DMS 273 (cell line): ENCODE measurements around the gene SLC30A2.

Experiments
- DNase-seq: peaks from one replicate; lab custom pipeline; 2025; ENCODE audit not compliant: unreplicated experiment; lab: John Stamatoyannopoulos, UW

Gene SLC30A2

GRCh38 chr1:26070296-26070962 lies 24.5 kb upstream of the SLC30A2 start:
- no peak for DNase-seq

- no peak for DNase-seq
These were observed 24.0 kb upstream of the SLC30A2 start for GRCh38 chr1:26069941-26070295.

GRCh38 chr1:26067432-26067911 lies 21.6 kb upstream of the SLC30A2 start, which contains the start of gene TRIM63:
TSS of gene TRIM63 (minus strand) at chr1:26067630. CDS start at chr1:26067494, 136 bp downstream.
- no peak for DNase-seq

GRCh38 chr1:26066857-26067256 lies 20.9 kb upstream of the SLC30A2 start:
- DNase-seq: no peak

- no peak for DNase-seq
These were observed 20.2 kb upstream of the SLC30A2 start for GRCh38 chr1:26066160-26066559.

- DNase-seq: no peak
These were observed 18.6 kb upstream of the SLC30A2 start for GRCh38 chr1:26064553-26064952.

GRCh38 chr1:26060832-26061574 lies 15.1 kb upstream of the SLC30A2 start:
- DNase-seq: no peak

GRCh38 chr1:26059906-26060305 lies 14.0 kb upstream of the SLC30A2 start:
- DNase-seq: no peak

- no peak for DNase-seq
These were observed 12.2 kb upstream of the SLC30A2 start for GRCh38 chr1:26058052-26058595.

- DNase-seq: no peak
These were observed 11.3 kb upstream of the SLC30A2 start for GRCh38 chr1:26057189-26057588.

GRCh38 chr1:26055041-26055440 lies 9.1 kb upstream of the SLC30A2 start:
- DNase-seq: no peak

GRCh38 chr1:26053718-26054560 lies 8.0 kb upstream of the SLC30A2 start:
- DNase-seq: no peak

- DNase-seq: no peak
These were observed 4.3 kb upstream of the SLC30A2 start for GRCh38 chr1:26050248-26050640.

GRCh38 chr1:26049531-26050247 lies 3.8 kb upstream of the SLC30A2 start:
- no peak for DNase-seq

- no peak for DNase-seq
These were observed 1.5 kb upstream of the SLC30A2 start for GRCh38 chr1:26047278-26047874.

GRCh38 chr1:26046246-26047095 lies 553 bp upstream of the SLC30A2 start:
- DNase-seq: no peak

- DNase-seq: no peak
These were observed 772 bp downstream of the SLC30A2 start for GRCh38 chr1:26044971-26045721.

GRCh38 chr1:26044414-26044813 lies 1.5 kb downstream of the SLC30A2 start:
- DNase-seq: no peak

- DNase-seq: no peak
These were observed 2.2 kb downstream of the SLC30A2 start for GRCh38 chr1:26043765-26044164.
